IPS-NIHi7 (cell line): Measurements from ENCODE around the gene MAN1C1.
"Not testable (repeated sequence)": the region's sequence is repeated elsewhere in the genome, so short reads cannot be mapped to it uniquely, and the experiment has no call there.

Experiments
- DNase-seq: peaks from one replicate; pipeline ENCODE4 v3.0.0; 2012; ENCODE audit warnings: mixed read lengths; ENCODE audit errors: extremely low spot score

Gene MAN1C1

GRCh38 chr1:25713961-25714360 is 97.4 kb downstream of the MAN1C1 start:
- no peak for DNase-seq

- no peak for DNase-seq
Observed at GRCh38 chr1:25714372-25714931, 97.9 kb downstream of the MAN1C1 start.

GRCh38 chr1:25715888-25716287 is 99.3 kb downstream of the MAN1C1 start:
- DNase-seq: no peak

GRCh38 chr1:25716320-25716719 is 99.7 kb downstream of the MAN1C1 start:
- no peak for DNase-seq

GRCh38 chr1:25718732-25719131 is 102.1 kb downstream of the MAN1C1 start:
- no peak for DNase-seq

- no peak for DNase-seq
Observed at GRCh38 chr1:25720624-25721023, 104.0 kb downstream of the MAN1C1 start.

- DNase-seq: no peak
Observed at GRCh38 chr1:25723250-25723880, 106.8 kb downstream of the MAN1C1 start.

GRCh38 chr1:25724201-25724600 is 107.6 kb downstream of the MAN1C1 start:
- DNase-seq: no peak

GRCh38 chr1:25724966-25725365 is 108.4 kb downstream of the MAN1C1 start:
- DNase-seq: no peak

- no peak for DNase-seq
Observed at GRCh38 chr1:25725482-25725881, 108.9 kb downstream of the MAN1C1 start.

- DNase-seq: no peak
Observed at GRCh38 chr1:25727088-25727487, 110.5 kb downstream of the MAN1C1 start.

GRCh38 chr1:25727635-25728286 is 111.2 kb downstream of the MAN1C1 start:
- no peak for DNase-seq

GRCh38 chr1:25728301-25728935 is 111.8 kb downstream of the MAN1C1 start:
- no peak for DNase-seq

- no peak for DNase-seq
Observed at GRCh38 chr1:25729045-25729444, 112.5 kb downstream of the MAN1C1 start.

GRCh38 chr1:25729790-25730644 is 113.4 kb downstream of the MAN1C1 start:
- DNase-seq: no peak

GRCh38 chr1:25731148-25731547 is 114.6 kb downstream of the MAN1C1 start:
- no peak for DNase-seq

- DNase-seq: no peak
Observed at GRCh38 chr1:25731626-25732370, 115.2 kb downstream of the MAN1C1 start.

- DNase-seq: no peak
Observed at GRCh38 chr1:25732821-25733220, 116.2 kb downstream of the MAN1C1 start.

GRCh38 chr1:25733271-25733670 is 116.7 kb downstream of the MAN1C1 start:
- no peak for DNase-seq

GRCh38 chr1:25734991-25735390 is 118.4 kb downstream of the MAN1C1 start:
- not testable (repeated sequence) for DNase-seq

- DNase-seq: no peak
Observed at GRCh38 chr1:25735956-25736529, 119.5 kb downstream of the MAN1C1 start.
